ENCODE measurements around the gene KCTD20.

The KCTD20 gene

DNA sequence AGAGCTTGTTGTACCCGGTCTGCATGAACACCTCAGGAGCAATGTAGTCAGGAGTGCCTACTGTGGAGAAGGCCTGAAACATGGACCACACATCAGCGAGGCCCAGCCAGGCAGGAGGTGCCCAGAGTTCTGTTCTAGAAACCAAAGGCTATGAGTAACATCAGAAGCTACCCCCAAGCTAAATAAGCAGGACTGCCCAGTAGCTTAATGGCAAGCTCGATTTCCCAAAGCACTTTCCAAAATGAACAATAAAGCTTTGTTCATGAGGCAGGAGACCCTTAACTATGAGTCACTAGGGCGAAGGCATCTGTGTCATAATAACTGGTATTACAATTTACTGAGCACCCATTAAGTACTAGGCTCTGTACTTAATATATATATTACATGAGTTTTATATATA, 57.1 kb downstream of the KCTD20 start:
- DNase-seq, result no peak

DNA sequence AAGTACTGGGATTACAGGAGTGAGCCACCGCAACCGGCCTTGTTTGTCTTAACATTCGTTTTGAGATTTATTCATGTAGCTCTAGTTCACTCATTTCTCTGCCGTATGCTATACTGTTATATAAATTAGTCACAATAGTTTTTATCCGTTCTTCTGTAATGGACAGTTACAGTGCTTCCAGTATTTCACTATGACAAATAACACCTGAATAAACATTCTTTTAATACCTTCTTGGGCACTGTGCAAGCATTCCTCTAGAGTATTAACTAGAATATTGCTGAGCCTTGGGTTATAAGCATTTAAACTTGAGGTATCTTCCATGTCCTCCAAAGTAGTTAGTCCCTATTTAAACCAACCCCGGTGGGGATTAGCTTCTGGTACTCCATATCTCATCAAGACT, 58.9 kb downstream of the KCTD20 start:
- DNase-seq, result no peak

DNA sequence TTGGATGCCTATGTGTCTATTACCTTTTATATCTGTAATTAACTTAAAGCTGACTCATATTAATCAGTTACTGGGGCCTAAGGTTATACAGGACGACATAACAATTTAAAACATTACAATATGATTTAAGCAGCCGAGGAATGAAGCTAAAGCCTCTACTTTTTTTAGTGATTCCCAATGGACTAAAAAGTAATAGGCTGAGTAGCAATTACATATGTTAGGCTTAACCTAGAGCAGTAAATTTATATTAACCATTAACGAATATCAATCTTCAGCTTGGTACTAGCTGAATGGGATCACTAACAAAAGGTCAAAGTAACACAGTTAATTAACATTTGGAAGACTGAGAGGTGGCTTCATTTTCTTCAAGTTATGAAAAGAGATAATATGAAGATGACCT, 61.4 kb downstream of the KCTD20 start:
- no peak for DNase-seq

DNA sequence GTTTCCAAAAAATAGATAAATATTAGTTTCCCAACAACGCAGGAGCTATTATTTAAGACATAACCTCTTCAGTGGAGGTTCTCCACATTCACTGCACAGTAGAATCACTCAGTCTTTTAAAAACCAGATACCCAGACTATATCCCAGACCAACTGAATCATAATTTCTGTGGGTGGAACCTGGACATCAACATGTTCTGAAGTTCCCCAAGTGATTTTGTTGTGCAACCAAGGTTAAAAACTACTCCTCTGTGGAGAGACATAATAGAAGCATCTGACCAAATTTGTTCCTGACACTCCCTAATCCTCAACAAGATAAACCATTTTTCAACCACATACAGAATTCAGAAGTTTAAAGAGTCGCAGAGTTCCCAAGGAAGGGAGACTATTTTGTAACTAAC, 62.2 kb downstream of the KCTD20 start:
- no peak for DNase-seq

DNA sequence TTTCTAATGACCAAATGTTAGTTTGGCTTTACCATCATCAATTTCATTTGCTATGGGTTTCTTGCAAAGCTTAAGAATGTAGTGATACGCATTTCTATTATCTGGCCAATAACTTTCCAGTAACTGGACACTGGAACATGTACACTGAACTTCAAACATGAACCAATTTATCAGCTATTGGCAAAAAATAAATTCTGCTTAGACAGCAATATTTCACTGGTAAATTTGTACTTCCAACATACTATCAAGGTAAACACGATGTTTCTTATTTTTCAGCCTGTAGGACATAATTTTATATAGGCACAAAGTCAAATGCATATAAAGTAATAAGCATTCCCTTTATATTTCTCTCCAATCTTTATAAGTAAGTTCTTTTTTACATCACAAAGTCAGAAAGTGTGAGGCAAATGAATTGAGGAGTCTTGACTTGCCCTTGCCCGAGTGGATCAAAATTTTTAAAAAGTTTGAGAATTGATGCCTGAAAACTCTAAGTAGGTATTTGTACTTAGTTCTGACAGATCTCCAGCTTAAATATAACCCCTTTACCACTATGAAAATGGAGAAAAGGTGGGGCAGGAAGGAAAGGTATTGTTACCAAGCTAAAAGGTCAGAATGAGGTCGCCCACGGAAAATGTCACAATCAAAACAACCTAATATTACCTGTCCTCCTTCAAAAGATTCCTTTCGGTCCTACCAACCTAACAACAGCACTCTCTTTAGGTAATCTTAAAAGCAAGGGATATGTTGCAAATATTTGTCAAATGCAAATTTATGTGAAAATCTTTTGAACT, 63.1 kb downstream of the KCTD20 start:
- no peak for DNase-seq

DNA sequence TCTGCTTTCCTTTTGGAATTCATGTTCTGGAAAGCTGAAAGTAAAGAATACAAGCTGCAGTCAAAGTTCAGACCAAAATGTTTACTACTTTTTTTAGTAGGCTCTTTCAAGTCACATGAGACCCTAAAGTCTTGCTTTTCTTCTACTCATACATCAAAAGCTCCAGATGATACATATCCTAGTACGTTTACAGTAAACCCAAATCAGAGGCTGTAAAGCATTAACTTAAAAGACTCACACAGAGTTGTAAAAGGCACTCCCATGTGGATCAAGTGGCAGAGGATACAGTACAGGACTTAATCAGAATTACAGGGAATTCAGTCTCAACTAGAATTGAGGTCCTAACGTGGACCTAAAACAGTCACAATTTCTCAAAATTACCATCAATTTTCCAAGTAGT, 63.8 kb downstream of the KCTD20 start:
- DNase-seq, result no peak

DNA sequence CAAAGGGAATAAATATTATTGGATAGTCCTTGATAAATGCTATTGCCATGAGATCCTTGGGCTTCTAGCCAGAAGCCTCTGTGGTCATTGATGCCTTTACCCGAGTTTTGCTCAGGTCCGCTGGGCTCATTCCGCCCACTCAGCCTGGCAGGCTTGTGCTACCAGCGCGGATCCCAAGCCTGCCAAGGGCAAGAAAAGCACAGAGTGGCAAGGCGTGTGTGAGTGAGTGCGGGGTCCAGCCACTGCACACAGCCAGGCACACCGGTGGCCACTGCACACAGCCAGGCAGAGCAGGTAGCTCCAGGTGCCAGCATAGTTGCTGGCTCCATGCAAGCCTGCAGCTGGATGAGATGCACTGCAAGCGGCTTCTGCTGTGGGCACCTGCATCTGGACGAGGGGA, 65.7 kb downstream of the KCTD20 start:
- no peak for DNase-seq

DNA sequence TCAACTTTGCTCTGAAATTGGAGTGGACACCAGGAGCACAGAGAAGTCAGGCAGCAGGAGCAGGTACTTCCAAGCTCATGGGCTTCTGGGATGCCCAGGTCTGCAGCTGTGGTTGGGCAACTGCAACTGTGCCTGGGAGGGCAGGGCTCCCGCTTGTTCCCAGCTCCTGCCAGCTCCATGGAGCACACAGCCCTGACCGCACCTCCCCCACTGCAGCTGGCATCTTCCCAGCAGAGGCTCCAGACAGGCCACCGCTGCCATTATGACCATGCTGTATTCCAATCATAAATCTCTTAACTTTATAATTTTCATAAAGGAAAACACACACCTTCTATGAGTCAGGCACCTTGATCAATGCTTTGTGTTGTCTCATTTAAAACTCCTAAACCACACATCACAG, 67.6 kb downstream of the KCTD20 start:
- DNase-seq, result no peak

DNA sequence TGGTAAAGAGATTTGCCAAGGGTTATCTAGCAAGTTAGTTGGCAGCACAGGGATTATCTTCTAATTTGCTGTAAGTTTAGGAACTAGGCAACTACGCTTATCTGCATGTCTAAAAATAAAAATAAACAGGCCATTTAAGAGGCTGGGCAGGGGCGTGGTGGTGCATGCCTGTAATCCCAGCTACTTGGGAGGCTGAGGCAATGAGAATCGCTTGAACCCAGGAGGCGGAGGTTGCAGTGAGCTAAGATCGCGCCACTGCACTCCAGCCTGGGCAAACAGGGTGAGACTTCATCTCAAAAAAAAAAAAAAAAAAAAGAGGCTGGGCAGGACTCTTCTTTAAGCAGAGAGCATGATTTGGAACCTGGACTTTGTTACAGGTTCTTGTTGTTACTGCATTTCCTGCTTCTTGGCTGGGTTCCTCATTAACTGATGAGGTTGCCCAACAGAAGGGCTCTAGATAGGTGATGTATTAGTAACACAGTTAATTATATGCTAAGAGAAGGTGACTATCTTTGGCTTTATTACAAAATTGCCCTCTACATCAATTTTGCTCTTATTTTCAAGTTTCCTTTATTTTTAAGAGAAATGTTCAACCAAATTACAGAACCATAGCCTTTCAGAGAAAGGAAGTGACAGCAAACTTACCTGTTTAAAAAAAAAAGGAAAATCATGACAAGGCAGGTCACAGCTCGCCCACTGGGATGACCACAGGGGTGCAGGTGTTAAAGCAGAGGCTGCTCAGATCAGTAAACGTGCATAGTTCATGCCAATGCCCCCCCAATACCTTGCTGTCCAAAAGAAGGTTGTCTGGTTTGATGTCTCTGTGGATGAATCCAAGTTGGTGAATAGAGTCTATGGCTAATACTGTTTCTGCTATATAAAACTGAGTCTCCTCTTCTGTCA, 72.0 kb downstream of the KCTD20 start:
- no peak for DNase-seq

DNA sequence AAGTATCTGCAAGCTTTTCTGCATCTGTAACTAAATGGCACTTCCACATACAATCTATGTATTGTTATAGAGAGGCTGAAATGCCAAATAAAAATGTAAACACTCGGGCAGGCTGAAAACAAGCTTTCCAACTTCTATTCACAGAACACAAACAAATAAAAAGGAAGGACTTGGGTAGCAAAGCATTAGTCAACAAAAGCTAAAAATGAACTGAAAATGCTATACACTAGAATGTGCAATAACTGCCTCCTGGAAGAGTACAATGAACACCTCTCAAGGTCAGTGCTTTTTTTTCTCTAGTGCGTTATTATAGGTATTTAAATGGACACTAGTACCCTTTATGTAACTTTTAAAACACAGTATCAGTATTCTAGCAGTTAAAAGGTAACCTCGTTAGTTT, 73.0 kb downstream of the KCTD20 start:
- no peak for DNase-seq

DNA sequence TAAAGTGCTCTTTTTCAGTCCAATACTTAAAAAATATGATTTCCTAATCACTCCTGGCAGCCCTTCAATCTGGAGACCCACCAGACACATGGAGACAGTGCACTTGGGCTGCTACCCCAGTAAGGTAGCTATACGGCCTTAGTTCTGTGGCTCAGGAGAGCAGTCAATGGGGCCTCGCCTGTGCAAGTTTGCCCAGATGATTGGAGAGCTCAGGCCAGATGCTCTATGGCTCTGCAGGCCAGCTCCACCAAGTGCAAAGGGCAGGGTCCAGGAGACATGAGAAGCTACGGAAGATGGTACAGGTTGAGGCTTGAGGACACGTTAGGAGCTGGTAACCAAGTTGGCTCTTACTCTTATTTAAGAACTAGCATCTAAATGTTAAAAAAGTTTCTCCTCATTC, 73.8 kb downstream of the KCTD20 start:
- no peak for DNase-seq

DNA sequence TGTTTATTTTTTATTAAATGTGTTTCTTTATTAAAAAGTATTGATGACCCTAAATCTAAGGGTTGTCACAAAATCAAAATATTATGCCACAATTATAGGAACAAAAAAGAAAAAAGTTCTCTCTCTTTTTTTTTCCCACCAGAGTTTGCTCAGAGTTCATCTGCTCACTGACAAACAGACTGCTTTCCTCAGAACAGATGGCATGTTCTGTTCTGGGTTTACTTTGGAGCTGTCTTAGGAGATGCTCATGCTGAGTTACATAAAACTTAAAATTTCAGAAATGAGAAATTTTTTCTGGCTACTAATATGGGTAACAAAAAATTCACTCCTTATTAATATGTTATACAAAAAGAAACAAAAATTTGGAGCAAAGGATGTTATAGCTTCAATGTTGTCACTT, 74.2 kb downstream of the KCTD20 start:
- no peak for DNase-seq

DNA sequence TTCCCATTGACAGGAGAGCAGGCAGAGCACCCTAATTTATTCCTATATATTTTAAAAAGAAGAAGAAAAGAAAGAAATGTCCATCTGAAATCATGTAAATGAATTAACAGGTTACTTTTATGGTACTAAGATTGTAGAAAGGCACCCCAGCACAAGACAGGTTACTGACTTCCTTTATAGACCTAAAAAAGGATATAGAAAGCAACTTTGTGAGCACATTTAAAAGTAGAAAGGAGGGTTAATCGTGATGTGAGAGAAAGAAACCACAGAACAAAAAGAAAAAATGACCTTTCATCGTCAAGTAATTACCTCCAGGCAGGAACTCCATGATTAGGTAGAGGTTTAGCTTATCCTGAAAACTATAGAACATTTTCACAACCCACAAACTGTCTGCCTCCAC, 74.6 kb downstream of the KCTD20 start:
- DNase-seq, result no peak

DNA sequence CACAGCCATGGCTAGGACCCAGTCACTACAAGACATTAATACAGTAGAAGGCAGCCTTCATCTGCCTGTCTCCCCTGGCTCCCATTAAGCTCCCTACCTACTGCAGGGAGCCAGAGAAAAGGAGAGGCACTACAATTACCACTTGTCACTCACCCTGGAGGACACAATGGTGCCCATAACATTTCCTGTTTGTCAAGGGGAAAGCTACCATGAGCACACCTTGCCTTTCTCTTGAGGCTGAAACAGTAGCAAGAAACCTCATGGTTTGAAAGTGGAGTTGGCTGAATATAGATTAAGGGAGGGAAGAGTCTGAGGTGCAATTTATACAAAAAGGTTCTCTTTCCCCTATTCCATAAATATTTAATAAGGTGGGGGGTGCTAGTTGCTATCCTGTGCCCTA, 76.6 kb downstream of the KCTD20 start:
- no peak for DNase-seq

DNA sequence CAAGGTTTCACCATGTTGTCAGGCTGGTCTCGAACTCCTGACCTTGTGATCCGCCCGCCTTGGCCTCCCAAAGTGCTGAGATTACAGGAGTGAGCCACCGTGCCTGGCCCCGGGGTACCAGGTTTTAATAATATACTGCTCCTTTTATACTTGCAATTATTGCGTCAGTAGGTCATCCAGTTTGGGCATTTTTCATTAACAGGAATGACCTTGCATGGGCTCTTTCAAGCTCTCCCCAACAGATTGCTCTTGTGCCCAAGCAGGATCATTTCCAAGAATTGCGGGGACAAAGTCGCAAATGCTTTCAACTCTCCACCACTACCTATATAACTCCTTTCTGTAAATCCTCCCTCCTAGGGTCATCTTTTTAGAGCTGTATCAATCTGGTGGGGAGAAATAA, 80.7 kb downstream of the KCTD20 start:
- DNase-seq, result no peak

DNA sequence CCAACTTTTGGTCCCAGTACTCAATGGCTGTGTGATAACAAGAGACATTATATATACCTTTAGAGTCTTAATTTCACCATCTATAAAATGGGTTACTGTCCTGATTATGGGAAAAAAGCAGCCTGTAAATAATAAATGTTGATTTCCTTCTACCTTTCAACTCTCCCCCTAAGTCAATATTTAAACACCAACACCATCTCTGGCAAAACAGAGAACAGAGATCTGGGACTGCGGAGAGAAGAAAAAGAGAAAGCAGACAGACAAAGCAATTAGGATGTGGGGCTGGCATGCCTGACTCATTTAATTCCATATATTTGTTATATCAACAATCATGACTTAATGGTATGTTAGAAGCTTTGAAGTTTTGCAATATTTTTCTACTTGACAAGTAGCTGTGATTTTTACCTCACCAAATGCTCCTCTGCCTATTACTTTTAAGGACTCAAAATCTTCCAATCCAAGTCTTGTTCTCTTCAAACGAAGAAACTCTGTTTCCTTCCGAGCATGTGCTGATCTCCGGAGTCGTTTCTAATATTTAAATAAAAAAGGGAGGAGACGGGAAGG, 81.2 kb downstream of the KCTD20 start:
- DNase-seq, result no peak

DNA sequence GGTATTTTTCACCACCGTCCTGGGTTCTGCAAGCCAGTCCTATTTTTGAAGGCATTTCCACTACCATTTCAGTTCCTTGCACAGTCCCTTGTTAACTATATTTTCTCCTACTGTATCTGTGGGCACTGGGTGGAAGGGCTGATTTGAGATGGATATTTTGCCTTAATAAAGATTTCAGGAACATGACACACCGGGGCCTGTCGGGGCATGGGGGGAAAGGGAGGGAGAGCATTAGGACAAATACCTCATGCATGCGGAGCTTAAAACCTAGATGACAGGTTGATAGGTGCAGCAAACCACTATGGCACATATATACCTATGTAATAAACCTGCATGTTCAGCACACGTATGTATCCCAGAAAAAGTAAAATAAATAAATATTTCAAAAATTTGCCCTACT, 82.1 kb downstream of the KCTD20 start:
- DNase-seq, result no peak

DNA sequence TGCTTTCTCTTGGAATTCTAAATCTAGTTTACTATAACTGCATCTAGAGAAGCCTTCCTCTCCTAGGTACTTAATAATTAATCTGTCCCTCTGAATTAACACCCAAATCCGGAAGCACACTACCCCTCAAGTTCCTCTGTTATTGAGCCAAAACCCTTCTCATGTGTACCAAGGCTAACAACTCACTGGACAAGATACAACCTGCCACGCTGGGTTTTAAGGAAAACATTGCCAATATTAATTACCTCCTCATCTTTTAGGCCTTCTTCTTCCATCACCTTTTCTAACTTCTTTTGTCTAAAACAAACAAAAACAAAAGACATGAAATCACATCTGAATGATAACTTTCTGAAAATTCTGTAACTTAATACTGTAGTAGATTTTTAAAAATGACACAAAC, 82.5 kb downstream of the KCTD20 start:
- DNase-seq, result no peak

DNA sequence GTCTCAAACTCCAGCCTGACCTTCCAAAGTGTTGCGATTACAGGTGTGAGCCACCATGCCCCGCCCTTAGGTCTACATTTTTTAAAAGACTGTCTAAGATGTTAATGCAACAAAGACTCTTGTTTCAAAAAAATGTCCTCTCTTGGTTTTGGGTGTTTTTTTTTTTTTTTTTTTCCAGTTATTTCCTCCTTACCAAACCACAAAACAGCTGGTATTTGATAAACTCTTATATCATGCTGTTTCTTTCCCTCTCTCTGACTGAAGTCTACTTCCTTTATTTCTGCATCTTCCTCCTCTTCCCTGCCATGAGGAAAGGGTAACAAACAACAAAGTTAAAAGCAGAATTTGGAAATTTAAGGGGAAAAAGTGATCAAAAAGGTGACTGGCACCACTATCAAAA, 83.3 kb downstream of the KCTD20 start:
- no peak for DNase-seq

DNA sequence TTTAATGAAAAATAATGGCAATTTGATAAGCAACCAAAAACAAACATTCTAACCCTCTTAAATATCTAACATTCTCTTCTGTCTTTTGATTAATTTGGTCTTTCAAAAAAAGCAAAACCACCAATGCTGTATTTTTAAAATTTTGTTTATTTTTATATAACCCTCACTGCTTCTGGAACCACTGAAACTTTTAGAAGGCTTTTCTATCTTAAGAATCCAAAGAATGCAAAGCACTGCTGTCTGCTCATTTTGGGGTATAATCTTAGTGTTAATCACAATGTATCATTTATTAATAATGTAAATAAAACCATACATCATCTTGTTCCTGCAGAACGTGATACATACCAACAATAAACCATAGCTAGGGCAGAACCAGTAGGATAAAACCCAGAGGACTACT, 90.5 kb downstream of the KCTD20 start:
- no peak for DNase-seq

DNA sequence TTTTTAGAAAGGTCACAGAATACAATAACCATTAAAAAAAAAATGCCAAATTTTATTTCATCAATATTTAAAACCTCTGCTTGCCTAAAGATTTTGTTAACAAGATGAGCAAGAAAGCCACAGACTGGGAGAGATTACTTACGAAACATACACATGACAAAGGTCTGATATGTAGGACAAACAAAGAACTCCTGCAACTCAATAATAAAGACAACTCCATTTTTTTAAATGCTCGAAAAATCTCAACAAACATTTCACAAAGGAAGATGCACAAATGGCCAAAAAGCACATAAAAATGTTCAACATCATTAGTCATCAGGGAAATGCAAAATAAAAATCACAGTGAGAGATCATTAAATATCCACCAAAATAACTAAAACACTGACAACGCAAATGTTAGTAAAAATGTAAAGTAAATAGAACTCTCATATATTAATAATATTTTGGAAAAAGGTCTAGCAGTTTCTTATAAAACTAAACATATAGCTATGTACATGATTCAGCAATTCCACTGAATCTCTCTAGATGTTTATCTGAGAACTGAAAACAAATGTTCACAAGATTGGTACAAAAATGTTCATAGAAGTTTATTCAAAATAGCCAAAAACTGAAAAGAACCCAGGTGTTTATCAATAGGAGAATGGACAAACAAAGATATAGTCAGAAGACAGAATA, 94.2 kb downstream of the KCTD20 start:
- DNase-seq, result no peak

DNA sequence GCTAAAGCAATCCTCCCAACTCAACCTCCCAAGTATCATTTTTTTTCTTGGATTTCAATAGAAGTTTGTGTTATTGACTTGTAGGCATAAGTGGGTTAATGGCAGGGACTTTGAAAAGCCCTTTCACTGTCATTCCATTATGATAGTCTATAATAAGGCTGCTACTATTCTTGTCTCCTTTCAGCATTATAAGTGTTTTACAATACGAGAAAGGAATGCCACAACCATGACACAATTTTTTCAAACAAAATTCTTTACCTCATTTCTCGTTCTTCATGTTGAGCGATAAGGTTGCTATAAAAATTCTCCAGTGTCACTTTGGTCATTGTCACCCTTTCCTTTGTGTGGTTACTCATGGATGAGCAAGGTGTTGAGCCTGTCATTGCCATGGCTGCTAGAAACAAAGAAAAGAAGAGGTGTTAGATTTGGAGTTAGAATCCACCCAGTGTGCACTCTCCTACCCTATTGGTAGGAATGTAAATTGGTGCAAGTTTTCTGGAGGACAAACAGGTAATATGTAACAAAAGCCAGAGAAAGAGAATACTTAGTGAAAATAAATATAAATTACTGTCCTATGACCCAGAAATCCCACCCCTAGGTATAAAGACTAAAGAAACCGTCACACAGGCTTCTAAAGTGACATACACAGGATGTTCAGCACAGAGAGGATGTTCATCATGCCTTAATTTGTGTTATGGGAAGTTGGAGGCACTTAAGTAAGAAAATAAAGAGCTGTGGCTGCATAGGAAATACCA, 97.2 kb downstream of the KCTD20 start:
- no peak for DNase-seq

Data from activated CD4-positive, alpha-beta T cell treated with anti-CD3 and anti-CD28 coated beads, Interleukin-2, amount 50 U/mL, for 48 hours (primary cell).